CD4-positive, alpha-beta T cell treated with Interleukin-17A for 1 hour (primary cell): ENCODE data around the gene PIWIL1.

ENCODE experiments used
- DNase-seq: peaks from one replicate; pipeline ENCODE4 v3.0.0-alpha.2; 2020

Gene PIWIL1

GRCh38 chr12:130338794-130339601 lies 1.3 kb downstream of the PIWIL1 start:
- DNase-seq, result no peak

GRCh38 chr12:130339951-130340350 lies 2.3 kb downstream of the PIWIL1 start:
- DNase-seq, result no peak

GRCh38 chr12:130342442-130342841 lies 4.8 kb downstream of the PIWIL1 start:
- DNase-seq, result no peak

- no peak for DNase-seq
Observed at GRCh38 chr12:130342842-130343241, 5.2 kb downstream of the PIWIL1 start.

GRCh38 chr12:130344529-130344928 lies 6.8 kb downstream of the PIWIL1 start:
- no peak for DNase-seq

GRCh38 chr12:130345292-130345691 lies 7.6 kb downstream of the PIWIL1 start:
- DNase-seq, result no peak

- DNase-seq, result no peak
Observed at GRCh38 chr12:130347588-130347987, 9.9 kb downstream of the PIWIL1 start.

GRCh38 chr12:130350715-130351114 lies 13.0 kb downstream of the PIWIL1 start:
- DNase-seq, result no peak

- DNase-seq, result no peak
Observed at GRCh38 chr12:130351326-130351725, 13.6 kb downstream of the PIWIL1 start.

GRCh38 chr12:130353081-130353480 lies 15.4 kb downstream of the PIWIL1 start:
- DNase-seq, result no peak

- DNase-seq, result no peak
Observed at GRCh38 chr12:130354407-130354806, 16.7 kb downstream of the PIWIL1 start.

GRCh38 chr12:130356222-130356621 lies 18.5 kb downstream of the PIWIL1 start:
- DNase-seq, result no peak

GRCh38 chr12:130357241-130357640 lies 19.6 kb downstream of the PIWIL1 start:
- DNase-seq, result no peak

GRCh38 chr12:130357729-130358330 lies 20.1 kb downstream of the PIWIL1 start:
- DNase-seq, result no peak

- DNase-seq, result no peak
Observed at GRCh38 chr12:130362060-130362459, 24.4 kb downstream of the PIWIL1 start.

GRCh38 chr12:130364578-130364977 lies 26.9 kb downstream of the PIWIL1 start:
- DNase-seq, result no peak

GRCh38 chr12:130366159-130366558 lies 28.5 kb downstream of the PIWIL1 start:
- DNase-seq, result no peak

GRCh38 chr12:130367003-130367402 lies 29.3 kb downstream of the PIWIL1 start:
- DNase-seq, result no peak

GRCh38 chr12:130367523-130367922 lies 29.8 kb downstream of the PIWIL1 start:
- DNase-seq, result no peak

- DNase-seq, result no peak
Observed at GRCh38 chr12:130369816-130370215, 32.1 kb downstream of the PIWIL1 start.

- DNase-seq, result no peak
Observed at GRCh38 chr12:130371296-130371695, 33.6 kb downstream of the PIWIL1 start.

GRCh38 chr12:130372936-130373335 lies 35.2 kb downstream of the PIWIL1 start:
- no peak for DNase-seq

GRCh38 chr12:130374083-130374482 lies 36.4 kb downstream of the PIWIL1 start:
- no peak for DNase-seq
